Breast epithelium (tissue), 3 donors: ENCODE results near the gene INCENP.

Experiments used
- POLR2A ChIP-seq: fragments of 450-650 bp; IDR thresholded peaks from one replicate; pipeline ENCODE4 v1.6.1; 2016; ENCODE audit warnings: antibody characterized with exemption, mild to moderate bottlenecking, moderate library complexity
- TF ChIP-seq, protein P1 (sequence below), 3 donors: fragments of 450-650 bp; IDR thresholded peaks; one replicate each; pipeline ENCODE4 v1.5.1; 2016 to 2017; ENCODE audit warnings: antibody characterized with exemption in 3 of 3, mild to moderate bottlenecking in 3 of 3, moderate library complexity in 3 of 3

DNA sequence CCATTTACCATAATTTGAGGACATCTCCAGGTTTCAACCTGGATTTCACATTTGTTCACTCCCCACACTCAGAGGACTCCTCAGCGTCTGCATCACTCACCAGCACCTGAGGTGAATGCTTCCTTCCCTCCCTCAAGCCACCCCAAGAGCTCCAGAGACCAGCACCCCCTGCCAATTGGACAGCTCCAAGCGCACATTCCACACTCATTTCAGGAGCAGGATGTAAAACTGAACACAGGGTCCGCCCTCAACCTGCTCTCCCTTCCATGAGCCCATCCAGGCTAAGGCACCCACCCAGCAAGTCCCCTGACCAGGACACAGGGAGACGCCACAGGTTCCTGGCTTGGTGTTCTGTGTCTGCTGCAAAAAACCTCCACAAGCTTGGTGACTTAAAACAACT, 70.1 kb downstream of the INCENP start:
- no peak for TF ChIP-seq POLR2A
- TF ChIP-seq, protein P1, sequence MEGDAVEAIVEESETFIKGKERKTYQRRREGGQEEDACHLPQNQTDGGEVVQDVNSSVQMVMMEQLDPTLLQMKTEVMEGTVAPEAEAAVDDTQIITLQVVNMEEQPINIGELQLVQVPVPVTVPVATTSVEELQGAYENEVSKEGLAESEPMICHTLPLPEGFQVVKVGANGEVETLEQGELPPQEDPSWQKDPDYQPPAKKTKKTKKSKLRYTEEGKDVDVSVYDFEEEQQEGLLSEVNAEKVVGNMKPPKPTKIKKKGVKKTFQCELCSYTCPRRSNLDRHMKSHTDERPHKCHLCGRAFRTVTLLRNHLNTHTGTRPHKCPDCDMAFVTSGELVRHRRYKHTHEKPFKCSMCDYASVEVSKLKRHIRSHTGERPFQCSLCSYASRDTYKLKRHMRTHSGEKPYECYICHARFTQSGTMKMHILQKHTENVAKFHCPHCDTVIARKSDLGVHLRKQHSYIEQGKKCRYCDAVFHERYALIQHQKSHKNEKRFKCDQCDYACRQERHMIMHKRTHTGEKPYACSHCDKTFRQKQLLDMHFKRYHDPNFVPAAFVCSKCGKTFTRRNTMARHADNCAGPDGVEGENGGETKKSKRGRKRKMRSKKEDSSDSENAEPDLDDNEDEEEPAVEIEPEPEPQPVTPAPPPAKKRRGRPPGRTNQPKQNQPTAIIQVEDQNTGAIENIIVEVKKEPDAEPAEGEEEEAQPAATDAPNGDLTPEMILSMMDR (IDR thresholded peaks at IDR 0.05), result no peak
